ENCODE measurements around the gene PRSS16. TPM values are rescaled to one million over a fixed set of nuclear protein-coding genes. Genes with fewer than 3 reads are reported as not detected.

PRSS16 gene
- polyA plus RNA-seq, 12 donors, result 0.14 to 4.3 (median 0.24) TPM; not detected in 3

DNA sequence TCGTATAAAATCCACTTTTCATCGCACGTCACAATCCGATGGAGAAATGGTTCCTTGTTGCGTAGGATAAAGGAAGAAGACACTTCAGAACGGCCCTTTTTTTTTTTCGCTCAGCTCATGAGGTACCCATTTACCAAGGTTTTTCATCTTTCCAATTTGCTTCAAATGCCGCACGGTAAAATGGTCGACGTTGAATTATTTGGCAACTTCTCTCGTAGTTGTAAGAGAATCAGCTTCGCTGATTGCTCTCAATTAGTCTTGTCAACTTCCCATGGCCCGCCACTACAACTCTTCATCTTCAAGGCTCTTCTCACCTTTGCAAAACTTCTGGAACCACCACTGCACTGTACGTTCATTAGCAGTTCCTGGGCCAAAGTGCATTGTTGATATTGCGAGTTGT, 35.8 kb downstream of the PRSS16 start:
- DNase-seq, result no peak

DNA sequence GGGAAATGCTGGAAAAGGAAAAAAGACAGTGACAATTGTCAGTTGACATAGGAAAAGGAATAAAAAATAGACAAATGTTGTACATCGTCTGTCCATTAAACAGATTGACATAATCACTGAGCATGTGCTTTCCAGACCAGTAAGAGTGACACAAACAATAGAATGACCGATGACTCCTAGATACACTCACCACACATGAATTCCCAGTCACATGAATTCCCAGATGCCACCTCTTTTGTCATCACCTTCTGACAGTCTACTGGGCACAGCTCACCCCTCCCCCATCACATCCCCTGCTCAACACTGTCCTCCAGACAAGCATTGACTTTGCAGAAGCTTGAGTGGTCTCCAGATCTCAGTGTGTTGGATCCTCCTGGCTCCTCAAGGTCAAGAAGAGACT, 38.6 kb downstream of the PRSS16 start:
- DNase-seq, result no peak

DNA sequence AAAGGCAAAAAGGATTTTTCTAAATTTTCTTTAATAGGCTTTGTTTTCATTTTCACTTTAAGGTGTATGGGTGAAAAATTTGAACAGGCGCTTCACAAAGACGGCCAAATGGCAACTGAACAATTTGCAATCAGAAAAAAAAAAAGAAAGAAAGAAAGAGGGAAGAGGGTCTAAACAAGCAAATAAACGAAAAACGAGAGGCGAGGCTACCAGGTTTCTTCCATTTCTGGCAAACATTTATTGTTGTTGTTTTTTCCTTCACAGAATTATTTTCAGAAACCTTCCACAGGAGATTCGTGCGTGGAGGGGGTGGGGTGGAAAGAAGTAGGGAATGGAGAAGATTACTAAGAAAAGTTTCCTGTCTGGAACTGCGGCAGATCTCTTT, 40.2 kb downstream of the PRSS16 start:
- no peak for DNase-seq

DNA sequence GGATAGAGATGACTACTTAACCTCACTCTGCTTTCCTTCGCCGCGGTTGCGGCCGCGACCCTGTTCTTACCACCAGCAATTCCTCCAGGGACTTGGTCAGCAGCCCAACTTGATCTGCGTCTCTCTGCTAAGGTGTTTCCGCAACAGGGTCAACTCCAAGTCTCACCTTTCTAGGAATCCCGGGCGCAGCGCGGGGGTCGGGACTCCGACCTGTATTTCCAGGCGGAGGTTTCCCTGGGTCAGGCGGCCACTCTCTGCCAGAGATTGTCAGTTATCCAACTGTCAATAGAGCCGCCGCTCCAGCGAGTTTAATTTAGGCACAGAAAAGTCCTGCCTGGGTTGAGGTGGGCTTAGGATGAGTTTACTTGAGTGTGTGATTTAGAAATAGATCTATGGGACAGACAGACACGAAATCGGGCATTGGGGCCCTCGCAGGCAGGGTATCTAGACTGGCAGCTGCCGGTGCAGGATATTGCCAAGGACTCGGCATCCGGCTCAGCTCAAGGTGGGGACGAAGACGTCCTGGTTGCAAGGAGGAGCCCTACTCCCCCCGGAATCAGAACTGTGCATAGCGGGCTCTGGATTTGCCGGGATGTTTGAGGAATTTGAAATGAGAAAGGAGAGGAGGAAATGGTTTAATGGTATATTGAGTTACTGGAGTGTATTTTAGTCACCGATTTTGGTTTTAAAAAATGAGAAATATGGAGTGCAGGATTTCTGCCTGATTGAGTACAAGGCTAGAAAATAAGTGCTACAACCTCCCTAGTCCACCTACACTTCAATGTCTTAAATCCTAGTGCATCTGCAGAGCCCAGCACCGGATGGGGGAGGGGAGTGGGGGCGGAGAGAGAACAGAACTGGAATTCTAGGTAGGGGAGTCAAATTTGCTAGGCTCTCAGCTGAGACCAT, 40.9 kb downstream of the PRSS16 start:
- no peak for DNase-seq

DNA sequence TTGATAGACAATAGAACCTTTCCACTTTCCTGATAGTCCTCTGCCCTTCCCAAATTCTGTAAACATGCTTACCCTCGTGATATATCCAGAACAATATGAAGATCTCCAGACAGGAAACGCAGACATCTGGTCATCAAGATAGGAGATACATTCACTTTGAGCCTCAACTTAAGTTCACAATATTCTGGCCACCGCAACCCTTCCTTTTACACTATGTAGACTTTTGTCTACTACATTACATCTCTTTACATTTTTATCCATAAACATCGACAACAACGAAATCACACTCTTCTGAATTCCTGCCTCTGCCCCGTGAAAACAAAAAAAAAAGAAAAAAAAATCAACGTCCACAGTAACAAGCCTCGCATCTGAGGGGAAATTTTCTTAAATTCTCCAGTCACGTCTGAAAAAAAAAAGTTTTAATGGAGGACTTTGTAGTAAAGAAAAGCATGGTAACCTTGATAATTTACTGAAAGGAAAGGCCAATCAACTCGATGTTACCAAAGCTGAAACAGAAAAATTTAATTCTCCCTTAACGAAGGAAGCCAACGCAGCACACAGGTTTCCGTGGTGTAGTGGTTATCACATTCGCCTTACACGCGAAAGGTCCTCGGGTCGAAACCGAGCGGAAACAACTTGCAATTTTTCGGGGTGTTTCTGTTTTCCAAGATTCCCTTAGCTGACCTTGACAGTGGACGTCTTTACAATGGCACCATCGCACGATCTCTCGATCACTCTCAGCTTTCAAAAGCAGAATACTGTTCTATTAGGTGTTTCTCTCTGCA, 42.8 kb downstream of the PRSS16 start:
- DNase-seq, result no peak

DNA sequence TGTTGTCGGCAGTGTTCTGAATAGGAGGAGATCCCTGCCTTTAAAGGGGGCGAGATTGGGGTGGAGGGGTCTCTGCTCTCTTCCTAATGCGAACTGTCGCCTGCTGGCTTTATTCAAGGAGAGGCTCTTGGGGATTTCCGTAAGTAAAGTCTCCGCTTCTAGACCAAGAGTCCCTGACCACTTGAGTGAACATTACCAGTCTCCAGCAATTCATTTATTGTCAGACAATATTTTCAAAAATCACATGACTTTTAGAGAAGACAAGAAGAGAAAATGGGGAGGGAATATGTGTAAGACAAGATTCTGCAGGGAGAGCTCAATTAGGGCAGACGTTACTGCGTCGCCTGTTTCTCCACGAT, 43.3 kb downstream of the PRSS16 start:
- no peak for DNase-seq

DNA sequence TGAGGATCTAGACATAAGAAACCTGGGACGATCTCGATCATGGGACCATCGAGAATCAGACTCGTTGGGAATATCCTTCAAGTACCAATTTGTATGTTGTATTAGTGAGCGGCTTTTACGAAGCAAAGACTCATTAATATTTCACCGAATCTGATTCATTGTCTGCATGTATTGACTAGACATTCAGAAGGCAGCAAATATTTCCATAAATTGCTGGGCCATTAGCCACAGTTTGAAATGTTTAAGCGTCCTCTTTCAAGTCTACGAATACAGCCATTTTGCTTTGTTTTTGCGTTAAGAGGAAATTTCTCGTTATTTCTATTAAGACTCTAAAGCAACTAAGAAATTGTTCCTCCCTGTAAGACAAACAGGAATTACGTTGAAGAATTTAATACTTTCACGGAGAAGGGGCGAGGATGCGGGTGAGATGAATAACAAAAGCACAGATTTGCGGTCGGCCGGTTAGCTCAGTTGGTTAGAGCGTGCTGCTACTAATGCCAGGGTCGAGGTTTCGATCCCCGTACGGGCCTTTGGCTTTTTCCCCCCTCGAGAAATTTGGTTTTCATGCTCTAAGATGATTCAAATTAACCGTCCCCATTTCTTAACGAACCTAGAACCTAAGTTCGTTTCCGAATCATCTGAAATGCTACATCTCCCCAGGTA, 46.1 kb downstream of the PRSS16 start:
- DNase-seq, result no peak

DNA sequence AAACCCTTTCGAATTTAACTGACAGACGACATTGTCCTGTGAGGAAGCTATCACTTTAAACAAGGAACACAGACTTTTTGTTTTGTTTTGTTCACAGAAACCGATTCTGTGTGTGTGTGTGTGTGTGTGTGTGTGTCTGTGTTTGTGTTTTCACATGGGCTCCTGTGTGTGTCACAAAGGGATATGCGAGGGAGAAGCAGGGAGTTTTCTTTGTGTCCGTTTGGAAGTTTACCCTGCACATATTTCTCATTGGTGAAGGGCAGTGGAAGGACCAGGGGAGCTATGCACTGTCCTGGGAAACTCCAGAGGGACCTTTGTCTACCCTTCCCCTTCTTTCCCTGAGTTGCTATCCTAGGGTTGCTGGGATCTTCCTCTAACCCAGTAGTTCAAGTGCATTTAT, 46.9 kb downstream of the PRSS16 start:
- no peak for DNase-seq

DNA sequence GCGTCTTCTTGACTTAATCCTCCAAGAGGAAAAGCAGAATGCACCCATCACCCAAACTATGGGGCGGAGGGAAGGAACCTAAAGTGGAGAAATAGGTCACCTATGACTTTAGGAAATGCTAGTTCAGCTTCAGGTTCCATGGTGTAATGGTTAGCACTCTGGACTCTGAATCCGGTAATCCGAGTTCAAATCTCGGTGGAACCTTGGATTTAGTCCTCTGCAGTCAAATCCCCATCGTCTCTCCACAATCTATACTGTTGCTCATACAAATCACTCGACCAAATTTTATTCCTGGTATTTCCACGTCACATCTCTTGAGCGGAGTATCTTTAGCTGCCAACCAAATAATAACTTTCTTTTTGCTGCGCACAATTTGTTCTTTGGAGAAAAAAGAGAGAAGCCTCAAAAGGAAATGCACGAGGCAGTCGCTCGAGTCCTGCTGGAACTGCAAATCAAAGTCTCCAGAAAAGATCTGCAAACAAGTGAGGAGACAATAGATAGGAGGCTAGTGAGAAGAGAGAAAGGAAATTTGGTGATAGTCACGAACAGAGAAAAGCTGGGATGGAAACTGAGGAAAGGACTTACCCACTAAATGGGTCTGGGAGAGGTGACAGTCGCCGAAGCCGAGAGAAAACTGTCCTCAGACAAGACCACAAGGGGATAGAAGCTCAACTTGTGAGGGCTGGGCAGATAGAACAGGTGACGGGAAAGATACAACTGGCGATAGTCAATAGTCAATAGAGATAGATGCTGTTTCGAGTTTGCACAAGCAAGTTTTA, 48.0 kb downstream of the PRSS16 start:
- DNase-seq, result no peak

DNA sequence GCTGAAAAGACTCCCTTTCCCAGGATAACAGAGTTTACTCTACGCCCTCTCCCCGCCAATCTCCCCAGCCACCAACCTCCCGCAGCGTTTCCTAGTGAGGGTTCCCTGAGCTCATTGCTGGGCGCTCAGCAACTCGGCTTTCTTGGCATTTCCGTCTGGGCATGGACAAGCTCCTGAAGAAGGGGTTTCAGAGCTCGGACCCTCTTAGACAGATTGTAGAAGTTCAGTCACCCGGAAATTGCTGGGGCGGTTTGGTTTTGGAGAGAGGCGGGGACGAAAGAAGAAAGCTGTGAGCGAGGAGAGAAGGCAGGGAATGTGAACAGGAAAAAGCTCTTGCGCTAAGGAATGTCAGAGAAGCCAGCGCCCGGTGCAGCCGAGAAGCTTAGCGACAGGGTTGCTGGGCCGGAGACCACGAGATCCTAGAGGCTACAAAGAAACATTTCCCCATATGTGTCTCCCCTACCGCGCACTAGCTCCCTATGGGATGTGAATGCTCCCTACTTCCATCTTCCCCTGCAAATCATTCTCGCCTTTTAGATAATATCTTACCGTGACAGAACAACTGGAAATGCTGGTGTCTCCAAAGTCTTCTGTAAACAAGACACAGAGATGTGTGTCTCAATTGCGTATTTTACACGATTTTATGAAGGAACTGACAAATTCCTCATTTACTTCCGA, 48.7 kb downstream of the PRSS16 start:
- no peak for DNase-seq

DNA sequence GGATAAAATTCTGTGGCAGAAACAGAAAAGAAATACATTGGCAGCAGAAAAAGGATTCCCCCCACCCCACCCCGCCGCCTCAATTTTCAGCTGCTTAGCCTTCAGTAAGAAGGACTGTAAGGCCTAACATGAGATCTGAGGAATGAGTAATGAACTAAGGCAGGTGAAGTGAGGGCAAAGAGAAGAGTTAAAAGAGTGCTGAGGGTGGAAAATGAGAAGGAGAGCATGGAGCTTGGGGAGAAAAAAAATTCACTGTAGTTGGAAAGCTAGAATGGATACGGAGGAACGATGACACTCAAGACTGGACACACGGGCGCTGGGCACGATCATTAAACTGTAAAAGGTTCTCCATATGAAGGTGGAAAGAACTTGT, 50.0 kb downstream of the PRSS16 start:
- DNase-seq, result no peak

DNA sequence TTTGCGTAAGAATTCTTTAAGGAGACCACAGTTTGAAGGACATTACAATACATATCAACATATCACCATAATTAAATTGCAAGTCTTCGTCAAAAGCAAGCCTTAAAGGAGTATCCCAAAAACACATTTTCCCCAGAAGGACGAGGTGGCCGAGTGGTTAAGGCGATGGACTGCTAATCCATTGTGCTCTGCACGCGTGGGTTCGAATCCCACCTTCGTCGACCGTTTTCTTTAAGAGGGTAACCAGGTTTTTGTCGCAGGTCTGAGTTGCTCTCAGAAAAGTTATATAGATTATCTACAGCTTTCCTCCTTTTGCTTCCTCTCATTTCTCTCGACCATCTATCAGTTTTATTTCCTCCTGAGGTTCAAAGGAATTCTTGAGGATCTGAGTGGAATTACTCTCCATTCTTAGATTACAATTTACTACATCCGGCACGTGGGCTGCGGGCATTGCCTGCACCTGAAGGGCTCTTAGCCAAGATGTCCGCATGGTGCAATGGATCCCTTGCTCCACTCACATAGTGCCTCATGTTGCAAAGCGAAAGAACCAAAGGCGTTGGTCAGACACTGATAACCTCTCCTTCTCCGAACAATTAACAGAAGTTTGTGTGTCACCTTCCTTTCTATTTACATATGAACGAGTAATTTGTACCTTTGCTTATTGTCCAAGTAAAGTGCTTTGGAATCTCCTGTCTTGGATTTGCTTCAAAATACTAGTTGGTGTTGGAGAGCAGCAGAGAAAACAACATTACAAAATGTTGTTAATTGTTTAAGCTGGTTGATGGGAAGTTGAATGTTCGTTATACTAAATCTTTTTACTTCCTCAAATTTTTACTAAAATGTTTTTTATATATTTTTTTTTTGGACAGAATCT, 50.6 kb downstream of the PRSS16 start:
- no peak for DNase-seq

DNA sequence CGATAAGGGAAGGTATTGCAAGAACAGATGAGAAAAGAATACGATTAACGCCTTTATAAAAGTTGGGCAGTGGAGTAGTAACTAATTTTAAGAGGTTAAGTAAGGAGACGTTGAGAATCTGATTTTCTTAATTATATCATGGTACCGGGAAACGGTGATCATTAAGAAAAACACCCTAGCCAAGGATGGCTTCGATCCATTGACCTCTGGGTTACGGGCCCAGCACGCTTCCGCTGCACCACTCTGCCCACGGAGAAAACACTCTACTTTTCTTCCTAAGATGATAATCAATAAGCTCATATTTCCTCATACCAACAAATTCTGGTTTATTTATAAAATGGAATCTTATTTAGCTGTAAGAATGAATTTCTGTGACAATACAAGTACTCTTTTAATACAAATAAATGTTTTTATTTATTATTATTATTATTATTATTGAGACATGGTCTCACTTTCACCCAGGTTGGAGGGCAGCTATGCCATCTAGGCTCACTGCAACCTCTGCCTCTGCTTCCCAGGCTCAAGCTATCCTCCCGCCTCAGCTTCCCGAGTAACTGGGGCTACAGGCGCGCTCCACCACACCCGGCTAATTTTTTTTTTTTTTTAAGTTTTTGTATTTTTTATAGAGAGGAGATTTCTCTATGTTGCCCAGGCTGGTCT, 56.2 kb downstream of the PRSS16 start:
- no peak for DNase-seq

Other genes with a start within 250 kb of the PRSS16 start
- gene POM121L2, start 64.6 kb downstream of the PRSS16 start, polyA plus RNA-seq (ENCODE audit: insufficient read length in 12 of 12), result not detected
- gene ZNF391, start 141.1 kb downstream of the PRSS16 start, polyA plus RNA-seq (ENCODE audit: insufficient read length in 12 of 12), result 10 to 100 TPM in 1 of 12 donors, 1 to 10 TPM in 10, not detected in 1; 3.9 to 13.3 (median 5.8) TPM
- 10 to 100 TPM in 9 of 12 donors, 1 to 10 TPM in 2, not detected in 1; 6.0 to 15.7 (median 11.3) TPM for gene ZNF184, start 225.4 kb downstream of the PRSS16 start, polyA plus RNA-seq (ENCODE audit: insufficient read length in 12 of 12)